HG03439 (cell line): ENCODE data around the gene EXD3.

Experiments used
- ATAC-seq: cut with Tn5 transposase; IDR thresholded peaks from one replicate; pipeline ENCODE4 v1.9.1; 2021; ENCODE audit warnings: mild to moderate bottlenecking, moderate library complexity; ENCODE audit not compliant: unreplicated experiment

The EXD3 gene

GRCh38 chr9:137311171-137311985 is 111.6 kb downstream of the EXD3 start:
- no peak for ATAC-seq

DNA sequence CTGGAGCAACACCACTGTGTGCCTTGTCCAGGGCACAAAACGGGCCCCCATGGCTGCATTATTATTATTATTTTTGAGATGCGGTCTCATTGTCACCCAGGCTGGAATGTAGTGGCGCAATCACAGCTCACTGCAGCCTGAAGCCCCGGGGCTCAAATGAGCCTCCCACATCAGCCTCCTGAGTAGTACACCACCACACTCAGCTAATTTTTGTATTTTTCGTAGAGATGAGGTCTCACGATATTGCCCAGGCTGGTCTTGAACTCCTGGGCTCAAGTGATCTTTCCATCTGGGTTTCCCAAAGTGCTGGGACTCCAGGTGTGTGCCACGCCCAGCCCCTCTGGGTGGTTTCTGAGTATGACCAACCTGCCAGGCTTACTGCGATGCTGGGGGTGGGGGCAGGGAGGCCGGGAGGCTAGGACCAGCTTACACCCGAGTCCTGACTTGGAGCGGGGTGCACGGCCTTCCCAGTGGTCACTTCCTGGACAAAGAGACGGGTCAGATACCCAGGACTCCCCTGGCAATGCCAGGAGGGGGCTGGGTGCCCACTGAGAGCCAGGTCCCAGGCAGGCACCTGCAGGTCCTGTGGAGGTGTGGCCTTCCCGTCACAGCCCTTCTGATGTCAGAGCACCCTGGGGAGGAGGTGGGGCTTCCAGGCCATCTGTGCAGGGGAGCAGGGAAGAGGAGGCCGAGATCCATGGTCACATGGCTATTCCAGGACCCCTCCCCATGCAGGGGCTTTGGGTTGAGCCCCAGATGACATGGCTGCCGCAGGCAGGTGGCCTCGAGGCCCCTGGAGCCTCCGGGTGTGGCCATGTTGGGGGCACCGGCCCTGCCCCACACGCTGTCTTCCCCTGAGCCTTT is 112.5 kb downstream of the EXD3 start:
- no peak for ATAC-seq

GRCh38 chr9:137309368-137310188 is 113.4 kb downstream of the EXD3 start:
- ATAC-seq = no peak

GRCh38 chr9:137308057-137308619 is 114.8 kb downstream of the EXD3 start:
- ATAC-seq = no peak

DNA sequence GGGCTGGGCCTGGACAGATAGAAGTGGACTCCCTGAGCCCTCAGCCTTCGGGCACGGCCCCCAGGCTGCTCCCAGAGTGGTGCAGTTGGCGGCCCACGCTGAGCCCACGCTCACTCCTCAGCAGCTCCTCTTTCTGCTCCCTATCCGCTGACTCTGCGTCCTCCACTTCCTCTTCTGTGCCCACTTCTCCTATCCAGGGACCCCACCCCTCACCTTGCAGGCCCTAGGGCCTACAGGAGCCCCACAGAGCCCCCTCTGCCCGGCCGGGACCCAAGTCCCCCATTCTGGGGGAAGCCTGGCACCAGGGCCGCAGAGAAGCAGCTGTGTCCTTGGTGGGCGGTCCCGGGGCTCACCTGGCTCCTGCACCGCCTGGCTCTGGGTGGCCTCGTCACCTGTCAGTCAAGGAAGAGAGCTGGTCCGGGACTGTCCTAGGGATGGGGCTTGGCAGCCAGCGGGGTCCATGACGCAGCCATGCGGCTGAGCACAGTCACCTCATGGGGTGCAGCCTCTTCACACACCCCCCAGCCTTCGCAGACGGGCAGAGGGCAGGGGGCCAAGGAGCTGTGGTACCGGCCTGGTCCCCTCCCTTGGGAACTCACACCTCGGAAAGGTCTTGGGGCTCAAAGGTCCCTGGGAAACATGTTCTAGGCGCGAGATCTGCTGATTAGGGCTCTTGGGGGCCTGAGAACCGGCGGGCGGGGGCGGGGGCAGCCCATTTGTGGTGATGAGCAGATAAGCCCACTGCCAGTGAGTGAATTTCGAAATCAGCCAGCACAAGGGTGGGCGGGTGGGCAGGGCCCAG is 115.5 kb downstream of the EXD3 start:
- ATAC-seq = no peak

DNA sequence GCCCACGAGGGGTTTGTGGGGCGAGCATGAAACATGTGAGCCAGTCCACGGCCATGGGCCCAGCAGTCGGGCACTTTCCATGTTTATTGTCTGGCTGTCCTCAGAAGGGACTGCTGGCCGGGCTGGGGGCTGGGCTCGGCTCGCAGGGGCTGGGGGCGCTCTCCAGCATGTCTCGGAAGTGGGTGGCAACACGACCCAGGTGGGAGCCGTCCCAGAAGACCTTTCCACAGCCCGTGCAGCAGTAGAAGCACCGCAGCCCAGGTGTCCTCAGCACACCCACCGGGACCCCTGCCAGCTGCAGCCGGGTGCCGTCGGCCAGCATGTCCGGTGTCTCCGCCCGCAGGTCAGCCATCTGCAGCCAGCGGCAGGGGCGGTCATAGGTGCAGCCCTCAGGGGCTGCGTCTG is 116.1 kb downstream of the EXD3 start:
- ATAC-seq = no peak

DNA sequence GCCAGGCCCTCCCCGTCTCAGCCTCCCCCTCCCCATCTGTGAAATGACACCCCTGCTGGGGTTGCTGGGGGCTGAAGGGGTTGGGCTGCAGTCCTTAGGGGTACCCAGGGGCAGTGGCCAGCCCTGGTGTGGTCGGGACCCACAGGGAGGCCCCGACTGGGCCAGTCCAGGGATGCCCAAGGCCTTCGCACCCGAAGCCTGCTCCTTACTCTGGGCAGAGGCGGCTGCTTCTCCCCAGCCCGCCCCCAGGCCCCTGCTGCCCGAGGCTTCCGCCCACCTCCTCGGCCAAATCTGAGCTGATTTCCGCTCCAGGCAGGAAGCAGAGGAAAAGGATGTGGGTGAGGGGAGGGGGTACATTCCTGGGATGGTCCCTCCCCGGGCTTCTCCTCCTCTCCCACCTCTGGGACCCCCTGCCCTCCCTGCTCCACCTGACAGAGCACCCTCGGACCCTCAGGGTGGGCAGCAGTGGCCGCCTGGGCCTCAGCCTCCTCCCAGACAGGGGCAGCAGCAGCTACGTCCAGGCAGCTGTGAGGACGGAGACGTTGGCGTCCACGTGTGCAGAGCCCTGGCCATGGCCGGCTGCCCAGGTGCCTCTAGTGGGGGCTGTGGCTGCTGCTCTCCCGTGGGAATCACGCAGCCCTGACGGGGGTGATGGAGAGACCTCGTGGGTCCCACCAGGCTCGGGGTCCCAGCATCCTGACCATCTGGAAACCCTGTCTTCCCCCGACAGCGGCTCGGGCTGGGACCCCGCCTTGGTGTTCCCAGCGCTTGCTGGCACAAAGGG is 116.7 kb downstream of the EXD3 start:
- no peak for ATAC-seq

GRCh38 chr9:137305798-137306065 is 117.2 kb downstream of the EXD3 start:
- ATAC-seq = no peak

GRCh38 chr9:137305060-137305797 is 117.7 kb downstream of the EXD3 start:
- no peak for ATAC-seq

DNA sequence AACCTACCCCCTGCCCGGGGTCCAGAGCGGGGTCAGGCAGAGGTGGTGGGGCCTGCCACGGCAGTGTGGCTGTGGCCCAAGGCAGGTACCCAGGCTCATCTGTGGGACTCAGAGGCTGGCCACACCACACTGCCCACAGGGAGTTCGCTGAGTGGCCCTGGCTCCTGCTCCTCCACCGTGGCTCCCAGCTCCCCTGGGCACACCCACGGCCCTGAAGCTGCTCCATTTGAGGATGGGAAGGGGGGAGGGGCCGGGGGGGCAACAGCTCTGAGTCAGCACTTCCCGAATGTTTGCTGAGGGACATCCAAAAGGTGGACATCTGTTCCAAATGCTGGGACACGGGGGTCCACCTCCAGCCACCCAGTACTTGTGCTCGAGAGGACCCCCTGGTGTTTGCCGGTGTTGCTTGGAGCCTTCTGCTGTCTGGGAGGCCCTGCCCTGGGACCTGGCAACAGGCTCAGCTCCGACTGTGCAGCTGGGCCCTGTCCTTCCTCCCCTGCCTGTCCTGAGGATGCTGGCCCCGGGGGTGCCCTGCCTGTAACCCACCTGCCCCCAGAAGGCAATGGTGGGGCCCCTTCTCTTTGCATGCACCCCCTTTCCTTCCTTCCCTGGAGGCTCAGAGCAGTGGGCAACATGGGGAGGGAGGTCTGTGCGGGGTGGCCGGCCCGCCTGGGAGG is 118.4 kb downstream of the EXD3 start:
- no peak for ATAC-seq

DNA sequence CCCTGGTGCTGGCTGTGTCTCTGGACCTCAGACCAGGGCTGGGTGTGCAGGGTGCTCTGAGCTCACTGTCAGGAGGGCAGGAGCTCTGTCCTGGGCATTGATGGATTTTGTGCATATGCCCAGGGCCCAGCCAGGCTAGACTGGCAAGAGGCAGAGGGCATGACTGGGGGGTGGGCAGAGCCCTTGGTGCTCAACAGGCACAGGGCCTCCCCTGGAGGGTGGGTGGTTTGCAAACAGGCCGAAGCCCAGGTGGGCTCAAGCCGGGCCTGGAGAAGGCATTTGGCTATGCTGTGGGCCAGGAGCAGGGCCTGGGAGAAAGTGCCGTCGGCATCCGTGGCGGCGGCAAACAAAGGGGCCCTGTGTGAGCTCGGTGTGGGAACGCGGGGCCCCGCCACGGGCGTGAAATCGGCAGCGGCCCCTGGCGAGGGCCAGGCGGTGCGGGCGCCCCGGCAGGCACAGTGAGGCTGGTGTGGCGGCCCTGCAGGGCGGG is 119.0 kb downstream of the EXD3 start:
- ATAC-seq = no peak

DNA sequence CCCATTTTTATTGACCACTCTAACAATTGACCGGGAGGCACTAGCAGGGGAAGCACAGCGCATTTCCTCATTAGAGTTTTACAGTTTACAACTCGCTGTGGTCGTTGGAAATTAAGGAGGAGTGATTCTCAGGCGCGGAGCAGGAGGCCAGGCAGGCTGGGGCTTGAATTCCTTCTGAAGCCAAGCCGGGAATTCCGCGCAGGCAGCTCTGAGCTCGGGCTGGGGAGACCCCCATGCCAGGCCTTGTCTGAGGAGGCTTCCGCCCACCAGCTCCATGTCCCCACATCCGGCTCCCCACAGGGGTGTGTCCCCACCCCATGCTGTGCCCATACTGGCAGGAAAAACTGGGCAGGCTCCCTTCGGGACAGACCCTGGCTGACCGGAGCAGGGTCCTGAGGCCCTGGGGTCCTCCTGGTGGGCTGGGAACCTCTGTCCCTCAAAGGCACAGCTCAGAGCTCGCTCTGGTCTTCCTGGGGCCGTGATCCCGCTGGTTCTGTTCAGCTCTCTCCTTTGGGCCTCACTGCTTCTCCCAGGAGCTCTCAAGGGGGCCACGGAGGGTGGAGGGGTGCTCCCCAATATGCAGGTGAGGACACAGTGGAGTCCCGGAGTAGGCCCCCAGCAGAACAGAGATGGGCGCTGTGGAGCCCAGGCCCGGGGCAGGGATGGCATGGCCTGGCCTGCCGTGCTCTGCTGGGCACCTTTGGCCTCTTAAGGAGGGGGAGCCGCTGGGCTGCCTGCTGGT is 119.6 kb downstream of the EXD3 start:
- ATAC-seq = no peak

GRCh38 chr9:137302449-137303150 is 120.4 kb downstream of the EXD3 start:
- ATAC-seq = peak; percentile 48

GRCh38 chr9:137302118-137302448 is 120.9 kb downstream of the EXD3 start, which contains the start of gene NRARP:
Gene NRARP (minus strand): TSS chr9:137302271. CDS start chr9:137301928, 343 bp downstream.
- peak; percentile 71 for ATAC-seq

DNA sequence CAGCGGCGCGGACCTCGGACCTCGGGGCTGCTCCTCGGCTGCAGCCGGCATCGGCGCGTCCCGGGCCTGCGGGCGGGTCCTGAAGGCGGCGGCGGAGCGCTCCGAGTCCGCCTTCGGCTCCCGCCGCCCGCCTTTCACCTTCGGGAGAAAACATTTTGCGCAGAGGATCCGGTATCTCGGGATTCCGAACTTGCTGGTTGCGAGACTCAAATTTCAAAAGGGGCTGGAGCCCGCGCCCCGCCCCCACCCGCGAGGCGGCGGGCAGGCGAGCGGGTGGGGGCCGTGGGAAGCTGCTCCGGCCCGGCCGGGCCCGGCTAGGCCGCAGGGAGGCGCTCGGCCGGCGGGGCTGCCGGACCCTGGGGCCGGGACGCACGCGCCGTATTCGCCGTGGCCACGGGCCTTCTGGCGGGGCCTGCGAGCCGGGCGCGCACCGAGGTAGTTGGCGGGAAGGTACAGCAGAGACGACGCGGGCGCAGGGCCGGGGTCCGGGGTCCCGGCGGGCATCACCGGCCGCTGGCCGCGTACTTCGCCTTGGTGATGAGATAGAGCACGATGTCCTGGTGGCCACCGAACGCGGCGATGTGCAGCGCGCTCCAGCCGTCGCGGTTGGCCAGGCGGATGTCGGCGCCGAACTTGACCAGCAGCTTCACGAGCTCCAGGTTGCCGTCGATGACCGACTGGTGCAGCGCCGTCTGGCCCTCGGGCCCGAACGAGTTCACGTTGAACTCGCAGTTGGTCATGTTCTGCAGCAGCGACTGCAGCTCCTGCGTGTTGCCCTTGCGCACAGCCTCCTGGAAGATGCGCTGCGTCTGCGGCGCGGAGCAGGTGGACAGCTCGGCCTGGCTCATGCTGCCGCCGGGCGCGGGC is 121.6 kb downstream of the EXD3 start:
- ATAC-seq = peak; percentile 3

- no peak for ATAC-seq
Observed at GRCh38 chr9:137300567-137301080, 122.3 kb downstream of the EXD3 start.
